Measurements from ENCODE around the gene IL5. TPM values are rescaled to one million over a fixed set of nuclear protein-coding genes. Genes with fewer than 3 reads are reported as not detected.
"Not testable (repeated sequence)": the region's sequence is repeated elsewhere in the genome, so short reads cannot be mapped to it uniquely, and the experiment has no call there.

The IL5 gene
- total RNA-seq, 1 donor from 2014 or later = not detected

DNA sequence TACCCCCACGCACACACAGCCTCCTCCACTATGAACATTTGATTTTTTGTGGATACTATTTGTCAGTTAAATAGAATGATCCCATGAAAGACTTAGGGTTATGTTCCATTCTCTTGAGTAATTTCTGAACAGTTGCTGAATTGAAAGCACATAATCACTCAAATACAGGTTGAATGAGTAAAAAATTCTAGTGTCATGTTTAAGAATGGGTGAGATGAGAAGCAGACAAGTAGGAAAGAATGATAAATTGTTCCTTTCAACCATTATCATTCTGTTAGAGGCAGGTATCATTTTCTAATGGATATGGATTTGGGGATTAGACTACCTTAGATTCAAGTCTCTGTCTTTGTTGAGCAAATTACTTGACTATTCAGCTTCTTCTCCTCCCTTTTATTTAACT lies 32.8 kb upstream of the IL5 start:
- ATAC-seq (no peak), DNase-seq (no peak)
- Histone ChIP-seq H3K9me3 (no peaks in the 10 kb centered on the region), H3K4me1 (no peaks in the 10 kb centered on the region), H3K4me3 (no peak overlapping the region), H3K27ac (no peak overlapping the region), H3K27me3 (ENCODE audit: low read depth) (no peaks in the 10 kb centered on the region), H3K36me3 (peaks cover 56% of the 10 kb centered on the region)
- intact Hi-C loops (cut with DNase I) = no loop called here
- TF ChIP-seq CTCF (IDR thresholded peaks at IDR 0.05) = no peak

GRCh38 chr5:132566657-132567056 lies 23.3 kb upstream of the IL5 start:
- no peak for ATAC-seq
- no peak overlapping the region for H3K27ac ChIP-seq
- intact Hi-C loops (cut with DNase I) = no loop called here
- no peak overlapping the region for H3K4me3 ChIP-seq
- H3K36me3 ChIP-seq = peaks cover 49% of the 10 kb centered on the region
- H3K4me1 ChIP-seq = no peaks in the 10 kb centered on the region
- peaks cover 7% of the 10 kb centered on the region for H3K9me3 ChIP-seq
- DNase-seq = no peak
- H3K27me3 ChIP-seq (ENCODE audit: low read depth) = no peaks in the 10 kb centered on the region
- no peak for TF ChIP-seq CTCF (IDR thresholded peaks at IDR 0.05)

GRCh38 chr5:132564555-132564954 lies 21.2 kb upstream of the IL5 start:
- H3K4me1 ChIP-seq; intact Hi-C loops (cut with DNase I); H3K27ac ChIP-seq; ATAC-seq; H3K9me3 ChIP-seq; H3K4me3 ChIP-seq; H3K27me3 ChIP-seq (ENCODE audit: low read depth); DNase-seq: not testable (repeated sequence)
- H3K36me3 ChIP-seq = peaks cover 56% of the 10 kb centered on the region

DNA sequence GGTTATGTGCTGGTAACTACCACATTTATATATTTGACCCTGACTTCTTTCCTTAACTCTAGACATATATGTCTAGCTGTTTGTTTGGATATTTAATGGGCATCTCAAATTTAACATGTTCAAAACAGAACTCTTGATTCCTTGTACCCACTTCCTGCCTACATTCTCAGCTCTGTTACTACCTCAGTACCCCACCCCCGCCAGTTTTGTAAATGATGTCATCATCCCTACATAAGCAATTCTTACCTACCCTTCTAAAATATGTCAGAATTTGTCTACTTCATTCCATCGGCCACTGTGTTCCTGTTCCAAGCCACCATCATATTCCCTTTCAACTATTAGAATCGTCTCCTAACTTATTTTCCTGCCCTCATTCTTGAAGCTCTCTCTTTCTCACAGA lies 18.3 kb upstream of the IL5 start:
- DNase-seq (no peak), ATAC-seq (no peak)
- intact Hi-C loops (cut with DNase I) = no loop called here
- Histone ChIP-seq H3K4me3 (no peak overlapping the region), H3K27ac (no peak overlapping the region), H3K27me3 (ENCODE audit: low read depth) (no peaks in the 10 kb centered on the region), H3K36me3 (peaks cover 49% of the 10 kb centered on the region), H3K4me1 (peaks cover 18% of the 10 kb centered on the region), H3K9me3 (peaks cover 7% of the 10 kb centered on the region)
- TF ChIP-seq CTCF (IDR thresholded peaks at IDR 0.05) = no peak

- H3K4me1 ChIP-seq = peaks cover 23% of the 10 kb centered on the region
- no peak for TF ChIP-seq CTCF (IDR thresholded peaks at IDR 0.05)
- no peaks in the 10 kb centered on the region for H3K27me3 ChIP-seq (ENCODE audit: low read depth)
- no peak overlapping the region for H3K4me3 ChIP-seq
- DNase-seq = no peak
- no peak overlapping the region for H3K27ac ChIP-seq
- intact Hi-C loops (cut with DNase I) = no loop called here
- peaks cover 32% of the 10 kb centered on the region for H3K36me3 ChIP-seq
- no peak for ATAC-seq
- peaks cover 5% of the 10 kb centered on the region for H3K9me3 ChIP-seq
Observed at GRCh38 chr5:132559383-132560060, 16.2 kb upstream of the IL5 start.

GRCh38 chr5:132557478-132558172 lies 14.3 kb upstream of the IL5 start:
- DNase-seq = peak; percentile 64

More at GRCh38 chr5:132557478-132558172, 14.3 kb upstream of the IL5 start:
- peak overlapping the region; percentile 87 for H3K27ac ChIP-seq
- intact Hi-C loops (cut with DNase I) = no loop called here
- no peak for TF ChIP-seq CTCF (IDR thresholded peaks at IDR 0.05)
- H3K9me3 ChIP-seq = no peaks in the 10 kb centered on the region
- ATAC-seq = peak; percentile 90
- no peaks in the 10 kb centered on the region for H3K27me3 ChIP-seq (ENCODE audit: low read depth)
- H3K4me1 ChIP-seq = peaks cover 23% of the 10 kb centered on the region
- peak overlapping the region; percentile 86 for H3K4me3 ChIP-seq
- H3K36me3 ChIP-seq = peaks cover 18% of the 10 kb centered on the region

All from lower lobe of right lung (tissue), 2 donors.